ENCODE measurements around the gene WRAP73. TPM values are rescaled to one million over a fixed set of nuclear protein-coding genes. Genes with fewer than 3 reads are reported as not detected.

Gene WRAP73
- total RNA-seq, 1 experiment from 2014 or later, result 25.5 TPM

DNA sequence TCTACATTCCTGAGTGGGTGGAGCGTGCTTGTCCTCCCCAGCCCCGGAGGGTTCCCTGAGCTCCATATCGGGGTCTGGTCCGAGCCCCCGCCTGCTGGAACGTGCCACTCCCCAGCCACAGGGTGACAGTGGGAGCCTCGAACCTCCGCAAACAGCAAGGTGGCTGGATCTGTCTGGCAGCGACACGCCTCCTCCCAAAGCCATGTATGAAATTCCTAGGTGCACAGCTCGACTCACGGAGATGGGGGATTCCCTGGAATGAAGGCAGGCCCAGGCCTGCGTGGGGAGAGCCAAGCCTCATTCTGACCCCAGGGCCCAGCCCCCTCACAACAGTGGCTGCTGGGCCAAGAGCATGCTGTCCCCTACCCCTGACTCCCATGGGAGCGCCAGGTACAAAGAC lies 35.3 kb upstream of the WRAP73 start:
- in situ Hi-C loops (cut with HindIII; ENCODE audit: low pct_unique_long_range_greater_than_20kb, low sequenced_read_pairs), result no loop called here

DNA sequence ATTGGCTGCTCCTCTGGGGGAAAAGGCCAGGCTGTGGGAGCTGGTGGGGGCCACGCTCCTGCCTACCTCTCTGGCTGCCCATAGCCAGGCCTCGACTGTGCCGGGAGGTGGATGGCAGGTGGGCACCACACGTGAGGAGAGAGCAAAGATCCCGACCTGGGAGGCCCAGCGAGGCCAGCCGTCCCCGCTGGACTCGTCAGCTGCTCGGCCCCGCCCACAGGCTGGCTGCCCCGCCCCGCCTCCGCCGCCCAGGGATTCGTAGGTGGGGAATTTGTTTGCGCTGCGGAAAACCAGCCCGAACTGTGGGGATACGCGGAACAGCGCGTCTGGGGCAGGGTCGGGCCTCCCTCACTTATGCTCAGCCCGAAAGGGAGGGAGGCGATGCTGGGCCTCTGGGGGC lies 34.1 kb upstream of the WRAP73 start:
- in situ Hi-C loops (cut with HindIII; ENCODE audit: low pct_unique_long_range_greater_than_20kb, low sequenced_read_pairs), result no loop called here
- no peak for DNase-seq (ENCODE audit: low read depth, low spot score)

More for the DNA sequence above, 35.3 kb upstream of the WRAP73 start:
- no peak for DNase-seq (ENCODE audit: low read depth, low spot score)

DNA sequence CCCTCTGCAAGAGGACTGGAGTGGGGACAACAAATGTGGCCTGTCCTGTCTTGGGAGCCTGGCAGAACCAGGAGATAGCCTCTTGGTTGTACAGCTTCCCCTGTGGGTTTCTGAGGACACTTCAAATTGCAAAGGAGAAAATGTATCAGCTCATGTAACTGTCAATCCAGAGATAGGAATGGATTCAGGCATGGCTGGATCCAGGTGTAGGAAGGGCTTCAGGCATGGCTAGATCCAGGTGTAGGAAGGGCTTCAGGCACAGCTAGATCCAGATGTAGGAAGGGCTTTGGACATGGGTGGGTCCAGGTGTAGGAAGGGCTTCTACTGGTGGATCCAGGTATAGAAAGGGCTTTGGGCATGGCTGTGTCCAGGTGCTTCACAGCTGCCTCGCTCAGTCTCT lies 33.3 kb upstream of the WRAP73 start:
- no peak for DNase-seq (ENCODE audit: low read depth, low spot score)
- in situ Hi-C loops (cut with HindIII; ENCODE audit: low pct_unique_long_range_greater_than_20kb, low sequenced_read_pairs), result no loop called here

- in situ Hi-C loops (cut with HindIII; ENCODE audit: low pct_unique_long_range_greater_than_20kb, low sequenced_read_pairs), result no loop called here
- DNase-seq (ENCODE audit: low read depth, low spot score), result no peak
Observed at GRCh38 chr1:3681898-3682806, 32.2 kb upstream of the WRAP73 start.

DNA sequence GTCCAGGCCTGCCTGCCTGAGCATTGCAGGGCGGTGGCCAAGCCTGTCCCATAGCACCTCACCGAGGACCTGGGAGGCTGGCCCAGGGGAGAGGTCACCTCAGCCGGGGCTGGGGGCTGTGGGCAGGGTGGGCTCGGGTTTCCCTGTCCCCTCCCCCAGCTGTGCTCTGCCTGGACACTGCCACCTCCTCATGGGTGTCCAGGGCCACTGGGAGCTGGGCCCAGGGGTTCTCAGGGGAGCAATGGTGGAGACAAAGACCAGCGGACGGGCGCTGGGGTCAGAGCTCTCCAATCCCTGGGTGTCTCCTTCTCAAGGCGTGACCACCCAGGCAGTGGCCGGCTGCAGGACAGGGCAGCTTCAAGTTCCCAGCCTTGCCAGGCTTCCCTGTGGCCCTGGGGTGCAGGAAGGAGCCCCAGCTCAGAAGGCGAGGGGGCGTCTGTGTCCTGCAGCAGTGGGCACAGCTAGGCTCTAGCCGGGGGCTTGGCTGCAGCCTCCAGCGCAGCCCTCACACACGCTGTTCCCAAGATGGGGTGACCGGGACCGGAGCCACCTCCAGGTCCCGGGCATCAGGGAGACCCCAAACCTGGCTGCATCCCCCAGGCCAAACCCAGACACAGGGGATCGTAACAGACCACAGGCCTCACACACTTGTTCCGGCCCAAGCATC lies 31.5 kb upstream of the WRAP73 start:
- no peak for DNase-seq (ENCODE audit: low read depth, low spot score)
- in situ Hi-C loops (cut with HindIII; ENCODE audit: low pct_unique_long_range_greater_than_20kb, low sequenced_read_pairs), result no loop called here

- in situ Hi-C loops (cut with HindIII; ENCODE audit: low pct_unique_long_range_greater_than_20kb, low sequenced_read_pairs), result no loop called here
- no peak for DNase-seq (ENCODE audit: low read depth, low spot score)
Observed at GRCh38 chr1:3680488-3681230, 30.8 kb upstream of the WRAP73 start.

GRCh38 chr1:3679799-3680453 lies 30.0 kb upstream of the WRAP73 start:
- DNase-seq (ENCODE audit: low read depth, low spot score), result no peak
- in situ Hi-C loops (cut with HindIII; ENCODE audit: low pct_unique_long_range_greater_than_20kb, low sequenced_read_pairs), result no loop called here

GRCh38 chr1:3679098-3679555 lies 29.2 kb upstream of the WRAP73 start:
- DNase-seq (ENCODE audit: low read depth, low spot score), result no peak
- in situ Hi-C loops (cut with HindIII; ENCODE audit: low pct_unique_long_range_greater_than_20kb, low sequenced_read_pairs), result no loop called here

- DNase-seq (ENCODE audit: low read depth, low spot score), result no peak
- in situ Hi-C loops (cut with HindIII; ENCODE audit: low pct_unique_long_range_greater_than_20kb, low sequenced_read_pairs), result no loop called here
Observed at GRCh38 chr1:3678361-3679097, 28.6 kb upstream of the WRAP73 start.

DNA sequence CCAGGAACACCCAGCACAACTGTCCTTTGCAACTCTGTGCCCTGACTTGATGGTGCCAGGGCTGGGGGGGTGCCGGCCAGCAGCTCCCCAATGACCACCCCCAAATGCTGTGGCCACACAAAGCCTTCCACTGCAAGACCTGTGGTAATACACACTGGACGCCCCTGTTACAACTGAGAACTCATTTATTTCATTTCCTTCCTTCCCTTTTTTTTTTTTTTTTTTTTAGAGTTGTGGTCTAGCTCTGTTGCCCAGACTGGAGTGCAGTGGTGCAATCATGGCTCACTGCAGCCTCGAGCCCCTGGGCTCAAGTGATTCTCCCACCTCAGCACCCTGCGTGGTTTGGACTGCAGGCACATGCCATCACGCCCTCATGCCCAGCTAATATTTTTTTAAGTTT lies 27.6 kb upstream of the WRAP73 start:
- no peak for DNase-seq (ENCODE audit: low read depth, low spot score)
- in situ Hi-C loops (cut with HindIII; ENCODE audit: low pct_unique_long_range_greater_than_20kb, low sequenced_read_pairs), result no loop called here

DNA sequence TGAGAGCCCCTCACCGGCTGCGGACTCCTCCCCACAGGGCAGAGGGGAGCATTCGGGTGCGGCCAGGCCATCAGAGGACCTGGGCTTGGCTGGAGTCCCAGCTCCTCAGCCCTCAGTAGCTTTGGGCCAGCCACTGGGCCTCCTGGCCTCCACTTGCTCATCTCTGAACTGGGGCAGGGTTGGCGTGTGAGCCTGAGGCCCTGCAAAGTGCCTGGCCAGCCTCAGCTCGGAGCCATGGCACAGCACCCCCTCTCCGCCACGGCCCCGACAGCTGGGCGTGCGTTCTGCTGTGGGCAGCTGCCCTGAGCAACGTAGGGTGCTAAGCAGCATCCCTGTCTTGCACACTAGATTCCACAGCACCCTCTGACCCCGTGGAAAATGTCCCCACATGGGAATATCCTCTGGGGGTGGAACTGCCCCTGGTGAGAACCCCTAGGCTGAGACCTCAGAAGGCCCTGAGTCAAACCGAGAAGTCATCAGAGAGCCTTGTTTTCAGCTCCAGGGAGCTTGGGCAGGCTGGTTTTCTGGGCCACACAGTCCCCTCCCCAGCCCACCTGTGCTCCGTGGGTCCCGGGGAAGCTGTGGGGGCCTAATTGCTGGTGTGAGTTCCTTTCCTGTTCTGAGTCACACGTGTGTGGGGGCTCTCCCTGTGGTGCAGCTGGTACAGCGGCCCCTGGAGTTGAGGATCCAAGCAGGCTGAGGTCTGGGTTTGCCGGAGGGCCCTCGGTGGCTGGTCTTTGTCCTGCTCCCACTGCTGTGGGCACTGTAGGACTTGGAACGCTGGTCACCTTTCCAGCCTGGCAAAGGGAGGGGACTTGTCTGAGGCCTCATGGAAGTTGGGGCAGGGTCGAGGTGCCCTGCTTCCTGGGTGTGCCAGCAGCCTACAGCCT lies 26.9 kb upstream of the WRAP73 start:
- no peak for DNase-seq (ENCODE audit: low read depth, low spot score)
- in situ Hi-C loops (cut with HindIII; ENCODE audit: low pct_unique_long_range_greater_than_20kb, low sequenced_read_pairs), result no loop called here

DNA sequence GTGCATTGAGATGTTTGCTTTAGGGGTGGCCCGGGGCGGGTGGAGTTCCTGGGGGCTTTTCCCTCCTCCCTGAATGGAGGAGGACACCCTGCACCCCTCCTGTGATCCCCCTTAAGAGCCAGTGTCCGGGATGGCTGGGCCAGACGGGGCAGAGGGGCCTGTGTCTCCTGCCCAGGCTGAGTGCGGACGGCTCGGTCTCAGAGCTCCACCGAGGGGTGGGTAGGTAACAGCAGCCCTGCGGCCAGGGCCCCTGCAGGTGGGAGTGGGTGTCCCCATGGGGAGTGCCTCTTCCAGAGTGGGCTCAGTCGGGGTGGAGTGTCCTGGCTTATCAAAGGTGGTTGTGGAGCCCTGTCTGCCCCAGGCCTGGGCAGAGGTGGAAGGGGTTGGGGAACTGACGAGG lies 25.5 kb upstream of the WRAP73 start:
- no peak for DNase-seq (ENCODE audit: low read depth, low spot score)
- in situ Hi-C loops (cut with HindIII; ENCODE audit: low pct_unique_long_range_greater_than_20kb, low sequenced_read_pairs), result no loop called here

DNA sequence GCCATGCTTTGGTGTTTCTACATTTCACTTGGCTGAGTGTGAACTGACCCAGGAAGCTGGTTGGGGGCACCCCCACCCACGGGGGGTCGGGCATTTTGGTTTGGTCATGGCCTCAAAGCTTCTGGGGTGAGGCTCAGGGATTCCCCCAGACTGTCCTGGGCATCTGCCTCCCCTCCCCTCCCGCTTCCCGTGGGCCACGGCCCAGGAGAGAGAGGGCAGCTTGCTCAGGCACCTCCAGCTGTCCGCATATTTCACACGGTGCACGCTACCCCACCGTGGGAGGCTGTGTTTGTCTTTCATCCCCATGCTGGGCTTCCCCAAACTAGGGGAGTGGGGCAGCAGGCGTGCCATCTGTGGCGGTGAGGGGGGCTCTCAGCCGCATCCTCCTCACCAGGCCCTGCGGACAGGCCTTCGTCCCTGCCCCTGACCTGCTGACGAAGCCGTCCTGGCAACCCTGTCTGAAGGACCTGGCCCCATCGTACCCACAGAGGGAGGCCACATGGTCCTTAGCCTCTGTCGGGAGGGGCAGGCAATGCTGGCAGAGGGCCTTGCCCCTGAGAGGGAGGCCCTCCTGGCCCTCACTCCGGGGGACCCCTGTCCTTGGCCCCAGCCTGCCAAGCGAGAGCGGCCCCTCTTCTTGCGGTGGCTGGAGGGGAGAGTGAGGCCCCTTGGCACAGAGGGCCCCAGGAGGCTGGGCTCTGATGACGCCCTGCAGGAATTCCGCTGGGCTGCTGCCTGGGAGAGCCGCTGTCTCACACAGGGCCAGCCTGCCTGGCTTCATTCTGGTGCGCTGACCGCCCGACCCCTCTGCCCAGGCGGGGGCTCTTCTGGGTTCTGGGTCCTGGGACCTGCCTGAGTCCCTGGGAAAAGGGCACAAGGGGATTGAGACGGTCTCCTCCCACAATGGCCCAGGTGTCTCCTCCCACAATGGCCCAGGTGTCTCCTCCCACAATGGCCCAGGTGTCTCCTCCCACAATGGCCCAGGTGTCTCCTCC lies 24.5 kb upstream of the WRAP73 start:
- in situ Hi-C loops (cut with HindIII; ENCODE audit: low pct_unique_long_range_greater_than_20kb, low sequenced_read_pairs), result no loop called here
- no peak for DNase-seq (ENCODE audit: low read depth, low spot score)

- DNase-seq (ENCODE audit: low read depth, low spot score), result no peak
- in situ Hi-C loops (cut with HindIII; ENCODE audit: low pct_unique_long_range_greater_than_20kb, low sequenced_read_pairs), result no loop called here
Observed at GRCh38 chr1:3673381-3674099, 23.6 kb upstream of the WRAP73 start.

- in situ Hi-C loops (cut with HindIII; ENCODE audit: low pct_unique_long_range_greater_than_20kb, low sequenced_read_pairs), result no loop called here
Observed at GRCh38 chr1:3672971-3673361, 23.1 kb upstream of the WRAP73 start.

More at GRCh38 chr1:3672971-3673361, 23.1 kb upstream of the WRAP73 start:
- no peak for DNase-seq (ENCODE audit: low read depth, low spot score)
